Measurements from ENCODE around the gene RET.

DNA sequence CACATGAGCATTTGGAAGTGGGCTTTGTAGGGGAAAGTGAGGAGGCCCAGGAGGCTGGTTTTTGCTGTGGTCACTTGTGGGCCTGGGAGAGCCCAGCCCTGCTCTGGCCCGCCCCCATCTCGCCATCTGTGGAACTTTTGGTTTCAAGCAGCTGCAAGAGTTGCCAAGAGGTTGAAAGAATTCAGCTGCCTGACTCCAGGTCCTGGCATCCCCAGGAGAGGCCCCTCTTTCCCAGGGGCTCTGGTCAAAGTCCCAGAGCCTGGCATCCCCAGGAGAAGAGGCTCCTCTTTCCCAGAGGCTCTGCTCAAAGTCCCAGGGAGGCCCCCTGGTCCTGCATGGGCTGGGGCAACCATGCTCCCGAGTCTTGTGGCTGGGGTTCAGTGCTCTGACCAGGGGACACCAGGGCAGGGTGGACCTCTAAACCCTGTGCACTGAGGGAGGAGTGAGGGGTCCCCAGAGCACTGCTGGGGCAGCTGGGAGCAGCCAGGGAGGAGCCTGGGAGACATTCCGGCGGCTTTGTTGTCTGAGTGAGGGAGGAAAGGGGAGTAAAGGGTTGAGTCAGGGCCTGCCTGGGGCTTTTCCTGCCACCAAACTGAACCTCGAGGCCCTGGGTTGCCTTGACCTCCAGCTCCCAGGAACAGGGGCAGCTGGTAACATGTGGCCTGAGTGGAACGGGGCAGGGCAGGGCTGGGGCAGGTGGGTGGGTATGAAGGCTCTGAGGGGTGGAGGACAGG, 33.6 kb downstream of the RET start:
- TF ChIP-seq, protein P1, sequence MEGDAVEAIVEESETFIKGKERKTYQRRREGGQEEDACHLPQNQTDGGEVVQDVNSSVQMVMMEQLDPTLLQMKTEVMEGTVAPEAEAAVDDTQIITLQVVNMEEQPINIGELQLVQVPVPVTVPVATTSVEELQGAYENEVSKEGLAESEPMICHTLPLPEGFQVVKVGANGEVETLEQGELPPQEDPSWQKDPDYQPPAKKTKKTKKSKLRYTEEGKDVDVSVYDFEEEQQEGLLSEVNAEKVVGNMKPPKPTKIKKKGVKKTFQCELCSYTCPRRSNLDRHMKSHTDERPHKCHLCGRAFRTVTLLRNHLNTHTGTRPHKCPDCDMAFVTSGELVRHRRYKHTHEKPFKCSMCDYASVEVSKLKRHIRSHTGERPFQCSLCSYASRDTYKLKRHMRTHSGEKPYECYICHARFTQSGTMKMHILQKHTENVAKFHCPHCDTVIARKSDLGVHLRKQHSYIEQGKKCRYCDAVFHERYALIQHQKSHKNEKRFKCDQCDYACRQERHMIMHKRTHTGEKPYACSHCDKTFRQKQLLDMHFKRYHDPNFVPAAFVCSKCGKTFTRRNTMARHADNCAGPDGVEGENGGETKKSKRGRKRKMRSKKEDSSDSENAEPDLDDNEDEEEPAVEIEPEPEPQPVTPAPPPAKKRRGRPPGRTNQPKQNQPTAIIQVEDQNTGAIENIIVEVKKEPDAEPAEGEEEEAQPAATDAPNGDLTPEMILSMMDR (IDR thresholded peaks at IDR 0.05) = no peak
- TF ChIP-seq, protein P2, sequence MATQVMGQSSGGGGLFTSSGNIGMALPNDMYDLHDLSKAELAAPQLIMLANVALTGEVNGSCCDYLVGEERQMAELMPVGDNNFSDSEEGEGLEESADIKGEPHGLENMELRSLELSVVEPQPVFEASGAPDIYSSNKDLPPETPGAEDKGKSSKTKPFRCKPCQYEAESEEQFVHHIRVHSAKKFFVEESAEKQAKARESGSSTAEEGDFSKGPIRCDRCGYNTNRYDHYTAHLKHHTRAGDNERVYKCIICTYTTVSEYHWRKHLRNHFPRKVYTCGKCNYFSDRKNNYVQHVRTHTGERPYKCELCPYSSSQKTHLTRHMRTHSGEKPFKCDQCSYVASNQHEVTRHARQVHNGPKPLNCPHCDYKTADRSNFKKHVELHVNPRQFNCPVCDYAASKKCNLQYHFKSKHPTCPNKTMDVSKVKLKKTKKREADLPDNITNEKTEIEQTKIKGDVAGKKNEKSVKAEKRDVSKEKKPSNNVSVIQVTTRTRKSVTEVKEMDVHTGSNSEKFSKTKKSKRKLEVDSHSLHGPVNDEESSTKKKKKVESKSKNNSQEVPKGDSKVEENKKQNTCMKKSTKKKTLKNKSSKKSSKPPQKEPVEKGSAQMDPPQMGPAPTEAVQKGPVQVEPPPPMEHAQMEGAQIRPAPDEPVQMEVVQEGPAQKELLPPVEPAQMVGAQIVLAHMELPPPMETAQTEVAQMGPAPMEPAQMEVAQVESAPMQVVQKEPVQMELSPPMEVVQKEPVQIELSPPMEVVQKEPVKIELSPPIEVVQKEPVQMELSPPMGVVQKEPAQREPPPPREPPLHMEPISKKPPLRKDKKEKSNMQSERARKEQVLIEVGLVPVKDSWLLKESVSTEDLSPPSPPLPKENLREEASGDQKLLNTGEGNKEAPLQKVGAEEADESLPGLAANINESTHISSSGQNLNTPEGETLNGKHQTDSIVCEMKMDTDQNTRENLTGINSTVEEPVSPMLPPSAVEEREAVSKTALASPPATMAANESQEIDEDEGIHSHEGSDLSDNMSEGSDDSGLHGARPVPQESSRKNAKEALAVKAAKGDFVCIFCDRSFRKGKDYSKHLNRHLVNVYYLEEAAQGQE (IDR thresholded peaks at IDR 0.05; ENCODE audit: insufficient read depth in 1 of 2, low read depth in 2 of 2, low read length in 1 of 2) = no peak
- TF ChIP-seq SIN3A (IDR thresholded peaks at IDR 0.05; ENCODE audit: borderline replicate concordance, insufficient read depth, low read depth, low read length) (no peak), POLR2AphosphoS5 (IDR thresholded peaks at IDR 0.05; ENCODE audit: low read depth, low read length) (no peak)

All from Panc1 (cell line).